GM12878 (cell line): Measurements from ENCODE around the gene PDPK1. TPM values are rescaled to one million over a fixed set of nuclear protein-coding genes. Genes with fewer than 3 reads are reported as not detected.

Source experiments
- BCL11A ChIP-seq: IDR thresholded peaks from 2 replicates; pipeline ENCODE4 v1.6.1; 2011; ENCODE audit warnings: low read depth, low read length
- BHLHE40 ChIP-seq, 2 experiments: fragments of 450-650 bp in 1 of 2; IDR thresholded peaks; 2 replicates each; pipeline ENCODE4 v1.6.1; 2011 to 2017; ENCODE audit warnings: low read depth in 2 of 2, borderline replicate concordance in 1 of 2, improper control_type of control experiment in 1 of 2, low read length in 1 of 2, mild to moderate bottlenecking in 1 of 2
- CBFB ChIP-seq: IDR thresholded peaks from 2 replicates; pipeline ENCODE4 v1.6.1; 2016; ENCODE audit warnings: antibody characterized with exemption, low read depth
- EZH2 ChIP-seq: IDR thresholded peaks from 2 replicates; pipeline ENCODE4 v1.6.1; 2012; ENCODE audit warnings: low read depth, mild to moderate bottlenecking, control low read depth, inconsistent platforms, low read length, borderline replicate concordance; ENCODE audit not compliant: control insufficient read depth
- FOXK2 ChIP-seq: fragments of 450-650 bp; IDR thresholded peaks from 2 replicates; pipeline ENCODE4 v1.6.1; 2017; ENCODE audit warnings: mild to moderate bottlenecking, moderate library complexity
- IKZF1 ChIP-seq: fragments of 450-650 bp; conservative IDR thresholded peaks from 2 replicates; pipeline ENCODE4 v1.6.1; 2017; ENCODE audit warnings: antibody characterized with exemption, mild to moderate bottlenecking
- KAT2A ChIP-seq: conservative IDR thresholded peaks from 2 replicates; pipeline ENCODE4 v1.6.1; 2011; ENCODE audit warnings: low read depth, low read length; ENCODE audit not compliant: control insufficient read depth
- MEF2A ChIP-seq: IDR thresholded peaks from 2 replicates; pipeline ENCODE4 v1.6.1; 2011; ENCODE audit warnings: low read depth, mild to moderate bottlenecking, low read length, moderate library complexity; ENCODE audit not compliant: insufficient read depth
- NR2C1 ChIP-seq: fragments of 450-650 bp; IDR thresholded peaks from 2 replicates; pipeline ENCODE4 v1.6.1; 2017; ENCODE audit warnings: antibody characterized with exemption, mild to moderate bottlenecking, moderate library complexity
- NR2C2 ChIP-seq: IDR thresholded peaks from 2 replicates; pipeline ENCODE4 v1.6.1; 2011; ENCODE audit warnings: borderline replicate concordance, low read depth; ENCODE audit not compliant: control insufficient read depth, insufficient read length
- RCOR1 ChIP-seq: conservative IDR thresholded peaks from 2 replicates; pipeline ENCODE4 v1.6.1; 2012; ENCODE audit warnings: low read depth, low read length, improper control_type of control experiment
- SPI1 ChIP-seq: IDR thresholded peaks from 2 replicates; pipeline ENCODE4 v1.6.1; 2011; ENCODE audit warnings: low read depth, mild to moderate bottlenecking, low read length, moderate library complexity, borderline replicate concordance; ENCODE audit not compliant: insufficient read depth
- SREBF1 ChIP-seq: IDR thresholded peaks from 2 replicates; pipeline ENCODE4 v1.6.1; 2012; ENCODE audit warnings: mild to moderate bottlenecking, low read length
- SRF ChIP-seq, 2 experiments: IDR thresholded peaks; 2 replicates each; pipeline ENCODE4 v1.6.1; 2011; ENCODE audit warnings: low read depth in 2 of 2, low read length in 2 of 2, mild to moderate bottlenecking in 1 of 2, moderate library complexity in 1 of 2
- STAT1 ChIP-seq: fragments of 450-650 bp; conservative IDR thresholded peaks from 2 replicates; pipeline ENCODE4 v1.6.1; 2014; ENCODE audit warnings: antibody characterized with exemption, mild to moderate bottlenecking
- polyA plus RNA-seq, 11 experiments: library from polyadenylated mRNA; depleted of rRNA in 4 of 11; unstranded in 6 of 11; stranded (reverse) in 5 of 11; fragments of >200 nt; fragmentation: Nextera tagmentation in 4 of 11; fragmentation: Illumina TruSeq in 1 of 11; extraction: Ambion mirVana in 4 of 11; extraction: Trizol in 1 of 11; gene quantifications; 1 replicate in 1 of 11; 2 replicates in 10 of 11; pipeline versions ENCODE4 v1.2.1 to v1.2.3, GENCODE V29; 2011 to 2016; ENCODE audit warnings: inconsistent platforms in 2 of 11, missing spikeins in 2 of 11, low read depth in 1 of 11
- total RNA-seq, 4 experiments: library from RNA; depleted of rRNA in 3 of 4; stranded (reverse); fragments of >200 nt in 3 of 4; fragmentation: Illumina TruSeq in 1 of 4; extraction: Trizol in 1 of 4; gene quantifications; 2 replicates each; pipeline versions ENCODE4 v1.2.1 to v1.2.3, GENCODE V29; 2013 to 2021
- TF ChIP-seq, protein P1 (sequence below): IDR thresholded peaks from 2 replicates; pipeline ENCODE4 v1.6.1; 2011; ENCODE audit warnings: borderline replicate concordance, low read depth, mild to moderate bottlenecking, moderate library complexity, mixed read lengths, low read length; ENCODE audit not compliant: insufficient read depth; ENCODE audit errors: extremely low read length
- TF ChIP-seq, protein P2 (sequence below): fragments of 450-650 bp; IDR thresholded peaks from 2 replicates; pipeline ENCODE4 v1.6.1; 2017; ENCODE audit warnings: low read depth, mild to moderate bottlenecking, moderate library complexity
- TF ChIP-seq, protein P3 (sequence below): IDR thresholded peaks from 2 replicates; pipeline ENCODE4 v1.6.1; 2012; ENCODE audit warnings: low read depth, low read length, improper control_type of control experiment
- TF ChIP-seq, protein P4 (sequence below): fragments of 450-650 bp; IDR thresholded peaks from 2 replicates; pipeline ENCODE4 v1.6.1; 2017; ENCODE audit warnings: mild to moderate bottlenecking, low read depth, inconsistent platforms; ENCODE audit not compliant: poor library complexity, severe bottlenecking
- TF ChIP-seq, protein P5 (sequence below): IDR thresholded peaks from 2 replicates; pipeline ENCODE4 v1.6.1; 2012; ENCODE audit warnings: low read depth, low read length, improper control_type of control experiment

PDPK1 gene
- total and polyA plus RNA-seq, 10 of the 15 experiments (the other 5 are each of a cell fraction or from before 2014, with no cell fraction given), result 3.9 to 41.3 (median 25.5) TPM

DNA sequence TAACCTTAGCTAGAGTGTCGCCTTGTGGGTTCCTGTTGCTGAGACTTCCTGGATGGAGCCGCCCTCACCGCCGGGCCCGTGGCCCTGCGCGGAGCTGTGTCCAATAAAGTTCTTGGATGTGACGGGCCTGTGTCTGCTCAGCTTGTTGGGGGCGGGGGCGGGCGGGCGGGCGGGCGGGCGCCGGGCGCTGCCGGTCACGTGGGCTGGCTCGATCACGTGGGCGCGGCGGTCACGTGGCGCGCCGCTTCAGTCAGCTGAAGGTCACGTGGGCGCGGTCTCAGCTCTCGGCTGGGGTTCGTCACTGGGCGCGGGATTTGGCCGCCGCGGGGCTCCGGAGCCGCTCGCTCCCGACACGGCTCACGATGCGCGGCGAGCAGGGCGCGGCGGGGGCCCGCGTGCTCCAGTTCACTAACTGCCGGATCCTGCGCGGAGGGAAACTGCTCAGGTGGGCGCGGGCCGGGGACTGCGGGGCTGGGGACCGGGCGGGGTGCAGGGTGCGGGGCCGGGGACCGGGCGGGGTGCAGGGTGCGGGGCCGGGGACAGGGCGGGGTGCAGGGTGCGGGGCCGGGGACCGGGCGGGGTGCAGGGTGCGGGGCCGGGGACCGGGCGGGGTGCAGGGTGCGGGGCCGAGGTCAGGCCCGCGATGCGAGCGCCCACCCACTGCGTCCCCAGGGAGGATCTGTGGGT, 17.6 kb upstream of the PDPK1 start, which contains the start of gene AMDHD2 (continued):
- TF ChIP-seq, protein P1, sequence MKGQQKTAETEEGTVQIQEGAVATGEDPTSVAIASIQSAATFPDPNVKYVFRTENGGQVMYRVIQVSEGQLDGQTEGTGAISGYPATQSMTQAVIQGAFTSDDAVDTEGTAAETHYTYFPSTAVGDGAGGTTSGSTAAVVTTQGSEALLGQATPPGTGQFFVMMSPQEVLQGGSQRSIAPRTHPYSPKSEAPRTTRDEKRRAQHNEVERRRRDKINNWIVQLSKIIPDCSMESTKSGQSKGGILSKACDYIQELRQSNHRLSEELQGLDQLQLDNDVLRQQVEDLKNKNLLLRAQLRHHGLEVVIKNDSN, result peak; percentile 98
- no peak for TF ChIP-seq SREBF1
- TF ChIP-seq RCOR1, result no peak
- TF ChIP-seq CBFB, result no peak
- TF ChIP-seq EZH2, result no peak
- TF ChIP-seq FOXK2, result no peak
- peak; percentile 58; the same call in 1 of the 2 replicates for TF ChIP-seq BCL11A
- peak in 1 of 2 experiments; percentile 63; a peak in 1 of 4 replicates for TF ChIP-seq SRF (IDR thresholded peaks at IDR 0.05; ENCODE audit: low read depth in 2 of 2, low read length in 2 of 2)
- TF ChIP-seq, protein P2, sequence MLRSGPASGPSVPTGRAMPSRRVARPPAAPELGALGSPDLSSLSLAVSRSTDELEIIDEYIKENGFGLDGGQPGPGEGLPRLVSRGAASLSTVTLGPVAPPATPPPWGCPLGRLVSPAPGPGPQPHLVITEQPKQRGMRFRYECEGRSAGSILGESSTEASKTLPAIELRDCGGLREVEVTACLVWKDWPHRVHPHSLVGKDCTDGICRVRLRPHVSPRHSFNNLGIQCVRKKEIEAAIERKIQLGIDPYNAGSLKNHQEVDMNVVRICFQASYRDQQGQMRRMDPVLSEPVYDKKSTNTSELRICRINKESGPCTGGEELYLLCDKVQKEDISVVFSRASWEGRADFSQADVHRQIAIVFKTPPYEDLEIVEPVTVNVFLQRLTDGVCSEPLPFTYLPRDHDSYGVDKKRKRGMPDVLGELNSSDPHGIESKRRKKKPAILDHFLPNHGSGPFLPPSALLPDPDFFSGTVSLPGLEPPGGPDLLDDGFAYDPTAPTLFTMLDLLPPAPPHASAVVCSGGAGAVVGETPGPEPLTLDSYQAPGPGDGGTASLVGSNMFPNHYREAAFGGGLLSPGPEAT, result 0 out of 2 replicates have a peak, but pooled peaks have one; percentile 14
- TF ChIP-seq MEF2A, result peak; percentile 64; the same call in 1 of the 2 replicates
- TF ChIP-seq SPI1, result no peak
- TF ChIP-seq NR2C2, result no peak
- TF ChIP-seq, protein P3, sequence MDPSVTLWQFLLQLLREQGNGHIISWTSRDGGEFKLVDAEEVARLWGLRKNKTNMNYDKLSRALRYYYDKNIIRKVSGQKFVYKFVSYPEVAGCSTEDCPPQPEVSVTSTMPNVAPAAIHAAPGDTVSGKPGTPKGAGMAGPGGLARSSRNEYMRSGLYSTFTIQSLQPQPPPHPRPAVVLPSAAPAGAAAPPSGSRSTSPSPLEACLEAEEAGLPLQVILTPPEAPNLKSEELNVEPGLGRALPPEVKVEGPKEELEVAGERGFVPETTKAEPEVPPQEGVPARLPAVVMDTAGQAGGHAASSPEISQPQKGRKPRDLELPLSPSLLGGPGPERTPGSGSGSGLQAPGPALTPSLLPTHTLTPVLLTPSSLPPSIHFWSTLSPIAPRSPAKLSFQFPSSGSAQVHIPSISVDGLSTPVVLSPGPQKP, result no peak
- TF ChIP-seq BHLHE40 (IDR thresholded peaks at IDR 0.05; ENCODE audit: borderline replicate concordance in 1 of 2, low read depth in 2 of 2, low read length in 1 of 2), result peak; percentile 92 to 98
- no peak for TF ChIP-seq NR2C1
- peak; percentile 48 for TF ChIP-seq IKZF1
- TF ChIP-seq, protein P4, sequence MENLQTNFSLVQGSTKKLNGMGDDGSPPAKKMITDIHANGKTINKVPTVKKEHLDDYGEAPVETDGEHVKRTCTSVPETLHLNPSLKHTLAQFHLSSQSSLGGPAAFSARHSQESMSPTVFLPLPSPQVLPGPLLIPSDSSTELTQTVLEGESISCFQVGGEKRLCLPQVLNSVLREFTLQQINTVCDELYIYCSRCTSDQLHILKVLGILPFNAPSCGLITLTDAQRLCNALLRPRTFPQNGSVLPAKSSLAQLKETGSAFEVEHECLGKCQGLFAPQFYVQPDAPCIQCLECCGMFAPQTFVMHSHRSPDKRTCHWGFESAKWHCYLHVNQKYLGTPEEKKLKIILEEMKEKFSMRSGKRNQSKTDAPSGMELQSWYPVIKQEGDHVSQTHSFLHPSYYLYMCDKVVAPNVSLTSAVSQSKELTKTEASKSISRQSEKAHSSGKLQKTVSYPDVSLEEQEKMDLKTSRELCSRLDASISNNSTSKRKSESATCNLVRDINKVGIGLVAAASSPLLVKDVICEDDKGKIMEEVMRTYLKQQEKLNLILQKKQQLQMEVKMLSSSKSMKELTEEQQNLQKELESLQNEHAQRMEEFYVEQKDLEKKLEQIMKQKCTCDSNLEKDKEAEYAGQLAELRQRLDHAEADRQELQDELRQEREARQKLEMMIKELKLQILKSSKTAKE, result no peak
- no peak for TF ChIP-seq KAT2A
- TF ChIP-seq, protein P5, sequence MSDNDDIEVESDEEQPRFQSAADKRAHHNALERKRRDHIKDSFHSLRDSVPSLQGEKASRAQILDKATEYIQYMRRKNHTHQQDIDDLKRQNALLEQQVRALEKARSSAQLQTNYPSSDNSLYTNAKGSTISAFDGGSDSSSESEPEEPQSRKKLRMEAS, result peak; percentile 98
- no peak for TF ChIP-seq STAT1
